ENCODE results near the gene ABR. TPM values are rescaled to one million over a fixed set of nuclear protein-coding genes. Genes with fewer than 3 reads are reported as not detected.

Gene ABR
- total and polyA plus RNA-seq, 2 of the 8 experiments (the other 6 are each of a cell fraction or from before 2014, with no cell fraction given), result 44.8 to 47.2 TPM

DNA sequence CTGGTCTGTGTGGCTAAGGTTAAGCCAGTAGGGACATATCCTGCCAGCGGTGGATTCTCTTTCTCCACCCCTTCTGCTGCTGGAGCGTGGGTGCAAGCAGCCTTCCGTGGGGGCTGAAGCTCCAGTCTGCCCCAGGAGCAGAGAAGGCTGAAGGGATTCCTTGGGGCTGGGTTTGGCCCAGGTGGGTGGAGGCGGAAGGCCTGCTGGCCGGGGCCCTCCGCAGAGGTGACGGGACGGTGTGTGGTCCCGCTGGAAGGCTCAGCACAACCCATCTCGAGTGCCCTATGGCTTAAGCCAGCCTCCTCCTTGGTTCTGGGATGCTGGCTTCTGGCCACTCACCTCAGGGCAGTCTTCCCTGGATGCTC lies 169.7 kb downstream of the ABR start (continued):
- TF ChIP-seq, protein P1, sequence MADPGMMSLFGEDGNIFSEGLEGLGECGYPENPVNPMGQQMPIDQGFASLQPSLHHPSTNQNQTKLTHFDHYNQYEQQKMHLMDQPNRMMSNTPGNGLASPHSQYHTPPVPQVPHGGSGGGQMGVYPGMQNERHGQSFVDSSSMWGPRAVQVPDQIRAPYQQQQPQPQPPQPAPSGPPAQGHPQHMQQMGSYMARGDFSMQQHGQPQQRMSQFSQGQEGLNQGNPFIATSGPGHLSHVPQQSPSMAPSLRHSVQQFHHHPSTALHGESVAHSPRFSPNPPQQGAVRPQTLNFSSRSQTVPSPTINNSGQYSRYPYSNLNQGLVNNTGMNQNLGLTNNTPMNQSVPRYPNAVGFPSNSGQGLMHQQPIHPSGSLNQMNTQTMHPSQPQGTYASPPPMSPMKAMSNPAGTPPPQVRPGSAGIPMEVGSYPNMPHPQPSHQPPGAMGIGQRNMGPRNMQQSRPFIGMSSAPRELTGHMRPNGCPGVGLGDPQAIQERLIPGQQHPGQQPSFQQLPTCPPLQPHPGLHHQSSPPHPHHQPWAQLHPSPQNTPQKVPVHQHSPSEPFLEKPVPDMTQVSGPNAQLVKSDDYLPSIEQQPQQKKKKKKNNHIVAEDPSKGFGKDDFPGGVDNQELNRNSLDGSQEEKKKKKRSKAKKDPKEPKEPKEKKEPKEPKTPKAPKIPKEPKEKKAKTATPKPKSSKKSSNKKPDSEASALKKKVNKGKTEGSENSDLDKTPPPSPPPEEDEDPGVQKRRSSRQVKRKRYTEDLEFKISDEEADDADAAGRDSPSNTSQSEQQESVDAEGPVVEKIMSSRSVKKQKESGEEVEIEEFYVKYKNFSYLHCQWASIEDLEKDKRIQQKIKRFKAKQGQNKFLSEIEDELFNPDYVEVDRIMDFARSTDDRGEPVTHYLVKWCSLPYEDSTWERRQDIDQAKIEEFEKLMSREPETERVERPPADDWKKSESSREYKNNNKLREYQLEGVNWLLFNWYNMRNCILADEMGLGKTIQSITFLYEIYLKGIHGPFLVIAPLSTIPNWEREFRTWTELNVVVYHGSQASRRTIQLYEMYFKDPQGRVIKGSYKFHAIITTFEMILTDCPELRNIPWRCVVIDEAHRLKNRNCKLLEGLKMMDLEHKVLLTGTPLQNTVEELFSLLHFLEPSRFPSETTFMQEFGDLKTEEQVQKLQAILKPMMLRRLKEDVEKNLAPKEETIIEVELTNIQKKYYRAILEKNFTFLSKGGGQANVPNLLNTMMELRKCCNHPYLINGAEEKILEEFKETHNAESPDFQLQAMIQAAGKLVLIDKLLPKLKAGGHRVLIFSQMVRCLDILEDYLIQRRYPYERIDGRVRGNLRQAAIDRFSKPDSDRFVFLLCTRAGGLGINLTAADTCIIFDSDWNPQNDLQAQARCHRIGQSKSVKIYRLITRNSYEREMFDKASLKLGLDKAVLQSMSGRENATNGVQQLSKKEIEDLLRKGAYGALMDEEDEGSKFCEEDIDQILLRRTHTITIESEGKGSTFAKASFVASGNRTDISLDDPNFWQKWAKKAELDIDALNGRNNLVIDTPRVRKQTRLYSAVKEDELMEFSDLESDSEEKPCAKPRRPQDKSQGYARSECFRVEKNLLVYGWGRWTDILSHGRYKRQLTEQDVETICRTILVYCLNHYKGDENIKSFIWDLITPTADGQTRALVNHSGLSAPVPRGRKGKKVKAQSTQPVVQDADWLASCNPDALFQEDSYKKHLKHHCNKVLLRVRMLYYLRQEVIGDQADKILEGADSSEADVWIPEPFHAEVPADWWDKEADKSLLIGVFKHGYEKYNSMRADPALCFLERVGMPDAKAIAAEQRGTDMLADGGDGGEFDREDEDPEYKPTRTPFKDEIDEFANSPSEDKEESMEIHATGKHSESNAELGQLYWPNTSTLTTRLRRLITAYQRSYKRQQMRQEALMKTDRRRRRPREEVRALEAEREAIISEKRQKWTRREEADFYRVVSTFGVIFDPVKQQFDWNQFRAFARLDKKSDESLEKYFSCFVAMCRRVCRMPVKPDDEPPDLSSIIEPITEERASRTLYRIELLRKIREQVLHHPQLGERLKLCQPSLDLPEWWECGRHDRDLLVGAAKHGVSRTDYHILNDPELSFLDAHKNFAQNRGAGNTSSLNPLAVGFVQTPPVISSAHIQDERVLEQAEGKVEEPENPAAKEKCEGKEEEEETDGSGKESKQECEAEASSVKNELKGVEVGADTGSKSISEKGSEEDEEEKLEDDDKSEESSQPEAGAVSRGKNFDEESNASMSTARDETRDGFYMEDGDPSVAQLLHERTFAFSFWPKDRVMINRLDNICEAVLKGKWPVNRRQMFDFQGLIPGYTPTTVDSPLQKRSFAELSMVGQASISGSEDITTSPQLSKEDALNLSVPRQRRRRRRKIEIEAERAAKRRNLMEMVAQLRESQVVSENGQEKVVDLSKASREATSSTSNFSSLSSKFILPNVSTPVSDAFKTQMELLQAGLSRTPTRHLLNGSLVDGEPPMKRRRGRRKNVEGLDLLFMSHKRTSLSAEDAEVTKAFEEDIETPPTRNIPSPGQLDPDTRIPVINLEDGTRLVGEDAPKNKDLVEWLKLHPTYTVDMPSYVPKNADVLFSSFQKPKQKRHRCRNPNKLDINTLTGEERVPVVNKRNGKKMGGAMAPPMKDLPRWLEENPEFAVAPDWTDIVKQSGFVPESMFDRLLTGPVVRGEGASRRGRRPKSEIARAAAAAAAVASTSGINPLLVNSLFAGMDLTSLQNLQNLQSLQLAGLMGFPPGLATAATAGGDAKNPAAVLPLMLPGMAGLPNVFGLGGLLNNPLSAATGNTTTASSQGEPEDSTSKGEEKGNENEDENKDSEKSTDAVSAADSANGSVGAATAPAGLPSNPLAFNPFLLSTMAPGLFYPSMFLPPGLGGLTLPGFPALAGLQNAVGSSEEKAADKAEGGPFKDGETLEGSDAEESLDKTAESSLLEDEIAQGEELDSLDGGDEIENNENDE (IDR thresholded peaks at IDR 0.05; ENCODE audit: insufficient replicate concordance, low read length), result no peak
- TF ChIP-seq CTBP2 (IDR thresholded peaks at IDR 0.05; ENCODE audit: borderline replicate concordance, insufficient read depth, insufficient read length, low read length), result no peak
